ENCODE results near the gene RBM14.

DNA sequence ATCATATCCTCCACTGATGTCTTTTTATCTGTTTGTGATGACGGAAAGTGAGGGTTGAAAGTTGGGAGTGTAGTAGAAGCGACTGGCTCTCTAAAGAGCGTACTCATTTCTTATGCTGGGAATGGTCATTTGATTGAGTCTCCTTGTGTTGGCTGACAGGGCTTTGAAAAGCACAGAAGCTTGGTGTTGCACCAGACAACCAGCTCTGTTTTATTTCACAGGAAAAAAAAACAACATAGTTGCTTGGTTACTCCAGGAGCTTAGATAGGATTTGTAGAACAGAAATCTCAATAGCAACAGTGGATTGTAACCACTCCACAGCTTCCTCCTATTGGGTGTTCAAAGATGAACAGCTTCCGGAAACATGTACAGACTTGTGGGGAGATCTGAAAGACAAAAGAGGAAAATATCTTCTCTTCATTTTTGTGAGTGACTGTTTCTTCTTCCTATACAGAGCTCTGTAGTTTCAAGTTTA, 2.7 kb downstream of the RBM14 start:
- no peak for TF ChIP-seq YY1 (IDR thresholded peaks at IDR 0.05; ENCODE audit: insufficient read depth, insufficient read length)
- no peak for TF ChIP-seq SUZ12 (IDR thresholded peaks at IDR 0.05; ENCODE audit: extremely low read depth, insufficient read depth, insufficient read length)
- TF ChIP-seq ZNF274 (IDR thresholded peaks at IDR 0.05; ENCODE audit: low read depth, low read length), result no peak

All from NT2/D1 (cell line).